Mesenchymal stem cell (in vitro differentiated cells and primary cell): ENCODE results near the gene RYR1.

Source experiments
- DNase-seq: peaks from one replicate; pipeline ENCODE4 v3.0.0-alpha.2; 2013
- H2AFZ ChIP-seq: one replicate; pipeline ENCODE4 v1.6.1; 2013; ENCODE audit warnings: low read depth, mild to moderate bottlenecking, control low read depth, inconsistent platforms, low read length, moderate library complexity
- H2AK5ac ChIP-seq: 2 replicates; pipeline ENCODE4 v1.6.1; 2013; ENCODE audit warnings: low read length, moderate library complexity, mild to moderate bottlenecking, inconsistent platforms; ENCODE audit not compliant: severe bottlenecking
- H2BK120ac ChIP-seq: one replicate; pipeline ENCODE4 v1.6.1; 2013; ENCODE audit warnings: low read depth, mild to moderate bottlenecking, inconsistent platforms, low read length, moderate library complexity
- H2BK12ac ChIP-seq, 2 experiments: one replicate each; pipeline ENCODE4 v1.6.1; 2013; ENCODE audit warnings: inconsistent platforms in 2 of 2, low read length in 2 of 2, mild to moderate bottlenecking in 2 of 2, moderate library complexity in 2 of 2, control low read depth in 1 of 2
- H2BK15ac ChIP-seq: one replicate; pipeline ENCODE4 v1.6.1; 2013; ENCODE audit warnings: mild to moderate bottlenecking, low read depth, inconsistent platforms; ENCODE audit not compliant: poor library complexity, severe bottlenecking
- H2BK5ac ChIP-seq: 2 replicates; pipeline ENCODE4 v1.6.1; 2013; ENCODE audit warnings: low read depth, mild to moderate bottlenecking, low read length, control low read depth, inconsistent platforms; ENCODE audit not compliant: poor library complexity, severe bottlenecking
- H3K14ac ChIP-seq, 2 experiments: one replicate each; pipeline ENCODE4 v1.6.1; 2013; ENCODE audit warnings: inconsistent platforms in 2 of 2, low read length in 2 of 2, control low read depth in 1 of 2, mild to moderate bottlenecking in 1 of 2, moderate library complexity in 1 of 2
- H3K18ac ChIP-seq, 2 experiments: one replicate each; pipeline ENCODE4 v1.6.1; 2013; ENCODE audit warnings: inconsistent platforms in 2 of 2, low read length in 2 of 2, control low read depth in 1 of 2, low read depth in 1 of 2, mild to moderate bottlenecking in 1 of 2
- H3K23ac ChIP-seq, 2 experiments: one replicate each; pipeline ENCODE4 v1.6.1; 2013; ENCODE audit warnings: inconsistent platforms in 2 of 2, low read length in 2 of 2, mild to moderate bottlenecking in 2 of 2, moderate library complexity in 2 of 2, control low read depth in 1 of 2
- H3K27ac ChIP-seq: 2 replicates; pipeline ENCODE4 v1.5.1; 2013; ENCODE audit warnings: mild to moderate bottlenecking, moderate library complexity, low read length, control low read depth, inconsistent platforms; ENCODE audit not compliant: poor library complexity, severe bottlenecking
- H3K27me3 ChIP-seq, 2 experiments: 2 replicates each; pipeline versions ENCODE4 v1.6.1 to v1.7.0; 2013; ENCODE audit warnings: low read length in 2 of 2, mild to moderate bottlenecking in 2 of 2, moderate library complexity in 2 of 2, control low read depth in 1 of 2, inconsistent platforms in 1 of 2; ENCODE audit not compliant: control insufficient read depth in 1 of 2, insufficient read depth in 1 of 2
- H3K36me3 ChIP-seq, 2 experiments: 2 replicates each; pipeline versions ENCODE4 v1.6.1 to v1.7.0; 2013; ENCODE audit warnings: low read length in 2 of 2, control low read depth in 1 of 2, inconsistent platforms in 1 of 2, low read depth in 1 of 2, mild to moderate bottlenecking in 1 of 2; ENCODE audit not compliant: insufficient read depth in 2 of 2, control insufficient read depth in 1 of 2
- H3K4ac ChIP-seq, 2 experiments: one replicate each; pipeline ENCODE4 v1.6.1; 2013; ENCODE audit warnings: inconsistent platforms in 2 of 2, low read length in 2 of 2, mild to moderate bottlenecking in 2 of 2, moderate library complexity in 2 of 2, control low read depth in 1 of 2, low read depth in 1 of 2
- H3K4me1 ChIP-seq: 2 replicates; pipeline ENCODE4 v1.6.1; 2013; ENCODE audit warnings: low read depth, low read length, control low read depth; ENCODE audit not compliant: control insufficient read depth, insufficient read depth
- H3K4me2 ChIP-seq: 2 replicates; pipeline ENCODE4 v1.6.1; 2013; ENCODE audit warnings: low read length, mild to moderate bottlenecking, inconsistent platforms; ENCODE audit not compliant: poor library complexity, severe bottlenecking
- H3K4me3 ChIP-seq, 2 experiments: 2 replicates each; pipeline versions ENCODE4 v1.5.1 to v1.7.0; 2013; ENCODE audit warnings: low read length in 2 of 2, mild to moderate bottlenecking in 2 of 2, control low read depth in 1 of 2, low read depth in 1 of 2; ENCODE audit not compliant: insufficient read depth in 1 of 2
- H3K79me1 ChIP-seq: replicated peaks from 2 replicates; pipeline ENCODE4 v1.6.1; 2013; ENCODE audit warnings: mild to moderate bottlenecking, control low read depth, low read length, inconsistent platforms; ENCODE audit not compliant: poor library complexity, severe bottlenecking
- H3K9ac ChIP-seq: 2 replicates; pipeline ENCODE4 v1.7.0; 2013; ENCODE audit warnings: mild to moderate bottlenecking, low read length, moderate library complexity
- H3K9me3 ChIP-seq: 2 replicates; pipeline ENCODE4 v1.7.0; 2013; ENCODE audit warnings: mild to moderate bottlenecking, low read length; ENCODE audit not compliant: control insufficient read depth
- H4K8ac ChIP-seq: one replicate; pipeline ENCODE4 v1.6.1; 2013; ENCODE audit warnings: inconsistent platforms, mild to moderate bottlenecking, low read length, moderate library complexity
- H4K91ac ChIP-seq: one replicate; pipeline ENCODE4 v1.6.1; 2013; ENCODE audit warnings: mild to moderate bottlenecking, low read length, inconsistent platforms
- WGBS: methylation state at CpG from one replicate; pipeline ENCODE4 v1.1.7; 2013; ENCODE audit warnings: mixed read lengths; 5-methylcytosine and 5-hydroxymethylcytosine counted together

RYR1 gene

DNA sequence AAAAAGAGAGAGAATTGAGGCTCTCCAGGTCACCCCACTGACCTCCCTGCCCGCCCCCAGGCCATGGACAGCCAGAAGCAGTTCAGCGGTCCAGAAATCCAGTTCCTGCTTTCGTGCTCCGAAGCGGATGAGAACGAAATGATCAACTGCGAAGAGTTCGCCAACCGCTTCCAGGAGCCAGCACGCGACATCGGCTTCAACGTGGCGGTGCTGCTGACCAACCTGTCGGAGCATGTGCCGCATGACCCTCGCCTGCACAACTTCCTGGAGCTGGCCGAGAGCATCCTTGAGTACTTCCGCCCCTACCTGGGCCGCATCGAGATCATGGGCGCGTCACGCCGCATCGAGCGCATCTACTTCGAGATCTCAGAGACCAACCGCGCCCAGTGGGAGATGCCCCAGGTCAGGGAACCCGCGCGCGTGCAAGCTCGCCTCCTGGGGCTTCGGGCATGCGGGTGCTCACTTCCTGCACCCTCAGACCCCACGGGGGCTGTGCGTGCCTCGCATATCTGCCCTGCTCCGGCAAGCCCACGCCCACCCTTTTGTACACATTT is 127.6 kb downstream of the RYR1 start:
- H4K8ac ChIP-seq = no peak overlapping the region
- no peak overlapping the region for H3K4me3 ChIP-seq
- 94% methylated on average over 42 of the region's 42 CpGs for WGBS
- DNase-seq = no peak
- no peak overlapping the region for H2AFZ ChIP-seq
- no peak overlapping the region for H3K4me2 ChIP-seq
- no peak overlapping the region for H2BK5ac ChIP-seq
- H3K79me1 ChIP-seq = no peaks in the 10 kb centered on the region
- H3K27me3 ChIP-seq = peaks cover 0 to 43% of the 10 kb centered on the region in 2 experiments
- H3K14ac ChIP-seq = no peak overlapping the region
- no peaks in the 10 kb centered on the region for H3K36me3 ChIP-seq
- H3K4ac ChIP-seq = no peak overlapping the region
- H3K23ac ChIP-seq = no peak overlapping the region
- H4K91ac ChIP-seq = no peak overlapping the region
- H2BK120ac ChIP-seq = no peak overlapping the region
- H3K27ac ChIP-seq = no peak overlapping the region
- no peak overlapping the region for H2BK15ac ChIP-seq
- peaks cover 5% of the 10 kb centered on the region for H3K4me1 ChIP-seq
- no peak overlapping the region for H2BK12ac ChIP-seq
- H2AK5ac ChIP-seq = no peak overlapping the region
- no peak overlapping the region for H3K9ac ChIP-seq
- H3K18ac ChIP-seq = no peak overlapping the region
- H3K9me3 ChIP-seq = no peaks in the 10 kb centered on the region

GRCh38 chr19:38561658-38562057 is 128.2 kb downstream of the RYR1 start:
- H2BK15ac ChIP-seq = no peak overlapping the region
- no peak overlapping the region for H3K14ac ChIP-seq
- no peak for DNase-seq
- H3K4me1 ChIP-seq = peaks cover 5% of the 10 kb centered on the region
- H4K91ac ChIP-seq = no peak overlapping the region
- H3K27me3 ChIP-seq = peaks cover 0 to 42% of the 10 kb centered on the region in 2 experiments
- H3K18ac ChIP-seq = no peak overlapping the region
- no peaks in the 10 kb centered on the region for H3K9me3 ChIP-seq
- no peaks in the 10 kb centered on the region for H3K79me1 ChIP-seq
- no peak overlapping the region for H3K4me2 ChIP-seq
- H2BK12ac ChIP-seq = no peak overlapping the region
- no peak overlapping the region for H3K9ac ChIP-seq
- no peak overlapping the region for H2AFZ ChIP-seq
- no peak overlapping the region for H3K27ac ChIP-seq
- no peaks in the 10 kb centered on the region for H3K36me3 ChIP-seq
- no peak overlapping the region for H2BK5ac ChIP-seq
- no peak overlapping the region for H3K4me3 ChIP-seq
- no peak overlapping the region for H2AK5ac ChIP-seq
- H4K8ac ChIP-seq = no peak overlapping the region
- H2BK120ac ChIP-seq = no peak overlapping the region
- 78% methylated on average over 11 of the region's 11 CpGs for WGBS
- H3K23ac ChIP-seq = no peak overlapping the region
- no peak overlapping the region for H3K4ac ChIP-seq

- H3K14ac ChIP-seq = no peak overlapping the region
- H3K4ac ChIP-seq = no peak overlapping the region
- no peak overlapping the region for H3K27ac ChIP-seq
- no peak overlapping the region for H3K9ac ChIP-seq
- peaks cover 5% of the 10 kb centered on the region for H3K4me1 ChIP-seq
- no peak for DNase-seq
- H3K9me3 ChIP-seq = no peaks in the 10 kb centered on the region
- no peak overlapping the region for H2AK5ac ChIP-seq
- no peak overlapping the region for H4K91ac ChIP-seq
- no peaks in the 10 kb centered on the region for H3K79me1 ChIP-seq
- H2AFZ ChIP-seq = no peak overlapping the region
- H4K8ac ChIP-seq = no peak overlapping the region
- no peak overlapping the region for H2BK15ac ChIP-seq
- 77% methylated on average over 6 of the region's 6 CpGs for WGBS
- no peaks in the 10 kb centered on the region for H3K36me3 ChIP-seq
- no peak overlapping the region for H2BK5ac ChIP-seq
- no peak overlapping the region for H3K23ac ChIP-seq
- H2BK12ac ChIP-seq = no peak overlapping the region
- H3K27me3 ChIP-seq = peaks cover 0 to 46% of the 10 kb centered on the region in 2 experiments
- no peak overlapping the region for H3K4me2 ChIP-seq
- H2BK120ac ChIP-seq = no peak overlapping the region
- no peak overlapping the region for H3K4me3 ChIP-seq
- H3K18ac ChIP-seq = no peak overlapping the region
Measured at GRCh38 chr19:38562096-38562495, 128.6 kb downstream of the RYR1 start.

DNA sequence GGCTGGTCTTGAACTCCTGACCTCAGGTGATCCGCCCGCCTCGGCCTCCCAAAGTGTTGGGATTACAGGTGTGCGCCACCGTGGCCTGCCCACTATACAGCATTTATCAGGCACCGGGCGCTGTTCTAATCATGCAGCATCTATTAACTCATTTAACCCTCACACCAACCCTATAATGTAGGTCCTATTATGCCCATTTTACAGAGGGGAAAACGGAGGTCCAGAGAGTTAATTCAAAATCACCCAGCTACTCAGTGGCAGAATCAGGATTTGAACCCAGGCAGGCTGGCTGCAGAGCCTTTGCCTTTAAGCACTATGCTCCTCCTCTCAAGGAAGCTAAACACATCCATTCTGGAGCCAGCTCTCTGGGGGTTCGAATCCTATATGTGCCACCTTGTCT is 130.0 kb downstream of the RYR1 start:
- Histone ChIP-seq H3K79me1 (no peaks in the 10 kb centered on the region), H3K36me3 (no peaks in the 10 kb centered on the region), H3K4ac (no peak overlapping the region), H4K8ac (no peak overlapping the region), H3K23ac (no peak overlapping the region), H3K4me3 (no peak overlapping the region), H2BK12ac (no peak overlapping the region), H3K4me2 (no peak overlapping the region), H2BK120ac (no peak overlapping the region), H2BK15ac (no peak overlapping the region), H3K27me3 (peaks cover 7 to 57% of the 10 kb centered on the region in 2 experiments), H2BK5ac (no peak overlapping the region), H3K9me3 (no peaks in the 10 kb centered on the region), H4K91ac (no peak overlapping the region), H3K18ac (no peak overlapping the region), H2AFZ (no peak overlapping the region), H3K27ac (no peak overlapping the region), H3K9ac (no peak overlapping the region), H3K4me1 (peaks cover 5% of the 10 kb centered on the region), H3K14ac (no peak overlapping the region), H2AK5ac (no peak overlapping the region)
- 93% methylated on average over 9 of the region's 9 CpGs for WGBS
- DNase-seq = no peak
